CD4-positive, CD25-positive, alpha-beta regulatory T cell (primary cell): ENCODE measurements around the gene KIAA0753. TPM values are rescaled to one million over a fixed set of nuclear protein-coding genes. Genes with fewer than 3 reads are reported as not detected.

Experiments used
- ATAC-seq, 2 donors: fragments of 150-1000 bp; cut with Tn5 transposase; one replicate each; pipeline ENCODE4 v1.10.0; 2021; ENCODE audit warnings: low read depth in 2 of 2, moderate number of reproducible peaks in 2 of 2, moderate library complexity in 1 of 2
- DNase-seq, 3 donors: peaks; one replicate each; pipeline versions ENCODE4 v3.0.0 to v3.0.0-alpha.2; 2012 to 2022; ENCODE audit warnings: mixed read lengths in 1 of 3
- H3K27ac ChIP-seq: one replicate; pipeline ENCODE4 v1.7.0; 2013; ENCODE audit warnings: mild to moderate bottlenecking, low read length; ENCODE audit not compliant: insufficient read depth, poor library complexity, severe bottlenecking
- H3K27me3 ChIP-seq: one replicate; pipeline ENCODE4 v1.7.0; 2013; ENCODE audit warnings: low read length; ENCODE audit not compliant: control insufficient read depth, insufficient read depth
- H3K36me3 ChIP-seq: one replicate; pipeline ENCODE4 v1.7.0; 2013; ENCODE audit warnings: mild to moderate bottlenecking, low read length, moderate library complexity; ENCODE audit not compliant: control insufficient read depth, insufficient read depth
- H3K4me1 ChIP-seq: 2 replicates; pipeline ENCODE4 v1.7.0; 2013; ENCODE audit warnings: mild to moderate bottlenecking, low read length; ENCODE audit not compliant: insufficient read depth, control insufficient read depth, poor library complexity, severe bottlenecking
- H3K4me3 ChIP-seq: one replicate; pipeline ENCODE4 v1.7.0; 2013; ENCODE audit warnings: low read depth, mild to moderate bottlenecking, low read length, moderate library complexity
- H3K9me3 ChIP-seq, 2 experiments: 1 replicate in 1 of 2; 2 replicates in 1 of 2; pipeline ENCODE4 v1.7.0; 2013; ENCODE audit warnings: low read length in 2 of 2, mild to moderate bottlenecking in 1 of 2, moderate library complexity in 1 of 2; ENCODE audit not compliant: control insufficient read depth in 2 of 2
- H3K27ac Mint-ChIP-seq, 3 donors: one replicate each; pipeline ENCODE4 v1.8.0; 2020 to 2022; ENCODE audit warnings: mild to moderate bottlenecking in 3 of 3, mixed read lengths in 3 of 3, moderate library complexity in 2 of 3
- H3K27me3 Mint-ChIP-seq: one replicate; pipeline ENCODE4 v1.8.0; 2022; ENCODE audit warnings: mild to moderate bottlenecking, mixed read lengths
- H3K36me3 Mint-ChIP-seq: one replicate; pipeline ENCODE4 v1.8.0; 2020; ENCODE audit warnings: mixed read lengths
- H3K4me1 Mint-ChIP-seq, 4 donors: one replicate each; pipeline ENCODE4 v1.8.0; 2020 to 2022; ENCODE audit warnings: mixed read lengths in 4 of 4, mild to moderate bottlenecking in 1 of 4
- H3K4me3 Mint-ChIP-seq, 4 donors: one replicate each; pipeline ENCODE4 v1.8.0; 2020 to 2022; ENCODE audit warnings: mild to moderate bottlenecking in 4 of 4, mixed read lengths in 4 of 4, moderate library complexity in 3 of 4
- H3K9me3 Mint-ChIP-seq, 7 donors: one replicate each; pipeline ENCODE4 v1.8.0; 2020 to 2022; ENCODE audit warnings: mixed read lengths in 7 of 7, mild to moderate bottlenecking in 3 of 7, moderate library complexity in 2 of 7
- polyA plus RNA-seq, 4 donors: library from polyadenylated mRNA; unstranded; fragments of 300-500 nt; fragmentation: Illumina TruSeq; gene quantifications; one replicate each; pipeline ENCODE4 v1.2.3, GENCODE V29; 2021
- total RNA-seq: library from RNA; stranded (reverse); gene quantifications from one replicate; pipeline ENCODE4 v1.2.3, GENCODE V29; 2022

Gene KIAA0753
- total and polyA plus RNA-seq, 5 donors from 2014 or later: 1.2 to 11.4 (median 1.4) TPM

- no peaks in the 10 kb centered on the region for H3K9me3 ChIP-seq
- no peaks in the 10 kb centered on the region for H3K27me3 ChIP-seq
- DNase-seq: no peak
- no peak overlapping the region for H3K27ac Mint-ChIP-seq
- H3K27me3 Mint-ChIP-seq: no peaks in the 10 kb centered on the region
- no peak overlapping the region for H3K27ac ChIP-seq
- H3K9me3 Mint-ChIP-seq: no peaks in the 10 kb centered on the region
- peaks cover 9% of the 10 kb centered on the region for H3K4me1 ChIP-seq
- peaks cover 0 to 12% (median 4%) of the 10 kb centered on the region in 4 donors for H3K4me1 Mint-ChIP-seq
- no peak overlapping the region for H3K4me3 Mint-ChIP-seq
- H3K4me3 ChIP-seq: no peak overlapping the region
- ATAC-seq: no peak
- H3K36me3 ChIP-seq: no peaks in the 10 kb centered on the region
- H3K36me3 Mint-ChIP-seq: no peaks in the 10 kb centered on the region
Measured at GRCh38 chr17:6546069-6546718, 94.3 kb downstream of the KIAA0753 start.

- Mint-ChIP-seq H3K27me3 (no peaks in the 10 kb centered on the region), H3K4me3 (no peak overlapping the region), H3K9me3 (no peaks in the 10 kb centered on the region), H3K4me1 (peaks cover 0 to 12% (median 4%) of the 10 kb centered on the region in 4 donors), H3K27ac (no peak overlapping the region), H3K36me3 (no peaks in the 10 kb centered on the region)
- Histone ChIP-seq H3K9me3 (no peaks in the 10 kb centered on the region), H3K4me3 (no peak overlapping the region), H3K4me1 (peaks cover 9% of the 10 kb centered on the region), H3K27me3 (no peaks in the 10 kb centered on the region), H3K27ac (no peak overlapping the region), H3K36me3 (no peaks in the 10 kb centered on the region)
- ATAC-seq (no peak), DNase-seq (no peak)
Measured at GRCh38 chr17:6545291-6545690, 95.2 kb downstream of the KIAA0753 start.

- no peaks in the 10 kb centered on the region for H3K36me3 ChIP-seq
- no peaks in the 10 kb centered on the region for H3K27me3 ChIP-seq
- Mint-ChIP-seq H3K36me3 (no peaks in the 10 kb centered on the region), H3K4me1 (peaks cover 0 to 12% (median 3%) of the 10 kb centered on the region in 4 donors), H3K27me3 (no peaks in the 10 kb centered on the region), H3K27ac (no peak overlapping the region), H3K9me3 (peaks cover 0 to 5% (median 0%) of the 10 kb centered on the region in 7 donors), H3K4me3 (no peak overlapping the region)
- H3K4me1 ChIP-seq: peaks cover 9% of the 10 kb centered on the region
- DNase-seq (no peak), ATAC-seq (no peak)
- no peak overlapping the region for H3K4me3 ChIP-seq
- no peak overlapping the region for H3K27ac ChIP-seq
- H3K9me3 ChIP-seq: peaks cover 0 to 2% of the 10 kb centered on the region in 2 experiments
Measured at GRCh38 chr17:6544011-6544370, 96.5 kb downstream of the KIAA0753 start.

GRCh38 chr17:6543079-6544010 lies 97.2 kb downstream of the KIAA0753 start:
- DNase-seq (no peak), ATAC-seq (no peak)
- Histone ChIP-seq H3K27me3 (no peaks in the 10 kb centered on the region), H3K27ac (no peak overlapping the region), H3K9me3 (peaks cover 0 to 2% of the 10 kb centered on the region in 2 experiments), H3K4me3 (no peak overlapping the region), H3K36me3 (no peaks in the 10 kb centered on the region), H3K4me1 (peaks cover 5% of the 10 kb centered on the region)
- H3K27me3 Mint-ChIP-seq: no peaks in the 10 kb centered on the region
- H3K36me3 Mint-ChIP-seq: no peaks in the 10 kb centered on the region
- H3K4me3 Mint-ChIP-seq: peak overlapping the region in 1 of 4 donors; percentile 59
- peaks cover 0 to 11% (median 0%) of the 10 kb centered on the region in 7 donors for H3K9me3 Mint-ChIP-seq
- H3K27ac Mint-ChIP-seq: no peak overlapping the region
- peaks cover 0 to 5% (median under 1%) of the 10 kb centered on the region in 4 donors for H3K4me1 Mint-ChIP-seq

GRCh38 chr17:6542577-6542976 lies 97.9 kb downstream of the KIAA0753 start:
- H3K4me3 Mint-ChIP-seq: no peak overlapping the region
- H3K9me3 Mint-ChIP-seq: peaks cover 0 to 11% (median 0%) of the 10 kb centered on the region in 7 donors
- no peak overlapping the region for H3K27ac Mint-ChIP-seq
- no peaks in the 10 kb centered on the region for H3K36me3 Mint-ChIP-seq
- H3K36me3 ChIP-seq: no peaks in the 10 kb centered on the region
- DNase-seq (no peak), ATAC-seq (no peak)
- no peaks in the 10 kb centered on the region for H3K4me1 ChIP-seq
- peaks cover 0 to 2% (median 0%) of the 10 kb centered on the region in 4 donors for H3K4me1 Mint-ChIP-seq
- no peaks in the 10 kb centered on the region for H3K27me3 Mint-ChIP-seq
- peaks cover 0 to 2% of the 10 kb centered on the region in 2 experiments for H3K9me3 ChIP-seq
- H3K27me3 ChIP-seq: no peaks in the 10 kb centered on the region
- no peak overlapping the region for H3K4me3 ChIP-seq
- H3K27ac ChIP-seq: no peak overlapping the region

- ATAC-seq: no peak
- no peaks in the 10 kb centered on the region for H3K36me3 ChIP-seq
- no peak overlapping the region for H3K4me3 ChIP-seq
- no peak overlapping the region for H3K4me3 Mint-ChIP-seq
- H3K4me1 Mint-ChIP-seq: no peaks in the 10 kb centered on the region
- no peaks in the 10 kb centered on the region for H3K27me3 ChIP-seq
- no peaks in the 10 kb centered on the region for H3K36me3 Mint-ChIP-seq
- H3K9me3 ChIP-seq: peaks cover 0 to 2% of the 10 kb centered on the region in 2 experiments
- H3K27ac ChIP-seq: no peak overlapping the region
- DNase-seq: no peak
- H3K27ac Mint-ChIP-seq: no peak overlapping the region
- H3K9me3 Mint-ChIP-seq: peaks cover 0 to 11% (median 0%) of the 10 kb centered on the region in 7 donors
- no peaks in the 10 kb centered on the region for H3K4me1 ChIP-seq
- H3K27me3 Mint-ChIP-seq: no peaks in the 10 kb centered on the region
Measured at GRCh38 chr17:6541886-6542285, 98.6 kb downstream of the KIAA0753 start.

- H3K4me1 ChIP-seq: no peaks in the 10 kb centered on the region
- Mint-ChIP-seq H3K9me3 (peaks cover 0 to 11% (median 0%) of the 10 kb centered on the region in 7 donors), H3K27me3 (no peaks in the 10 kb centered on the region), H3K36me3 (no peaks in the 10 kb centered on the region), H3K4me3 (no peak overlapping the region), H3K27ac (no peak overlapping the region), H3K4me1 (no peaks in the 10 kb centered on the region)
- H3K27ac ChIP-seq: no peak overlapping the region
- H3K36me3 ChIP-seq: no peaks in the 10 kb centered on the region
- no peaks in the 10 kb centered on the region for H3K27me3 ChIP-seq
- H3K9me3 ChIP-seq: peaks cover 0 to 2% of the 10 kb centered on the region in 2 experiments
- no peak for ATAC-seq
- no peak for DNase-seq
- no peak overlapping the region for H3K4me3 ChIP-seq
Measured at GRCh38 chr17:6539871-6540270, 100.6 kb downstream of the KIAA0753 start.
